HEK293 (cell line): ENCODE results near the gene PHKA2.

ENCODE experiments used
- ATF2 ChIP-seq: fragments of 450-650 bp; formaldehyde crosslinking; IDR thresholded peaks from 2 replicates; pipeline ENCODE4 v1.5.1; 2016; ENCODE audit warnings: missing biosample characterization, missing genetic modification characterization, low read depth
- HOXA7 ChIP-seq: sonication (generic); formaldehyde crosslinking; IDR thresholded peaks from 2 replicates; pipeline ENCODE4 v1.8.1; 2022; ENCODE audit warnings: missing genetic modification reagents, borderline replicate concordance
- KLF16 ChIP-seq: fragments of 450-650 bp; formaldehyde crosslinking; IDR thresholded peaks from 2 replicates; pipeline ENCODE4 v1.5.1; 2017; ENCODE audit warnings: missing biosample characterization, missing genetic modification characterization
- MYNN ChIP-seq: fragments of 450-650 bp; formaldehyde crosslinking; IDR thresholded peaks from 2 replicates; pipeline ENCODE4 v1.5.1; 2016; ENCODE audit warnings: missing biosample characterization, missing genetic modification characterization, borderline replicate concordance
- OSR2 ChIP-seq: fragments of 450-650 bp; formaldehyde crosslinking; IDR thresholded peaks from 2 replicates; pipeline ENCODE4 v1.5.1; 2016; ENCODE audit warnings: missing biosample characterization, missing genetic modification characterization
- REPIN1 ChIP-seq: fragments of 450-650 bp; formaldehyde crosslinking; IDR thresholded peaks from 2 replicates; pipeline ENCODE4 v1.5.1; 2017; ENCODE audit warnings: missing biosample characterization, missing genetic modification characterization, low read depth
- SCRT1 ChIP-seq: fragments of 450-650 bp; formaldehyde crosslinking; IDR thresholded peaks from 2 replicates; pipeline ENCODE4 v1.5.1; 2016; ENCODE audit warnings: missing biosample characterization, missing genetic modification characterization, borderline replicate concordance
- SP2 ChIP-seq: fragments of 450-650 bp; formaldehyde crosslinking; IDR thresholded peaks from 2 replicates; pipeline ENCODE4 v1.5.1; 2016; ENCODE audit warnings: missing biosample characterization, missing genetic modification characterization
- TCF7L2 ChIP-seq: IDR thresholded peaks from 2 replicates; pipeline ENCODE4 v1.6.1; 2011; ENCODE audit warnings: low read depth, mild to moderate bottlenecking, inconsistent platforms, low read length, moderate library complexity, borderline replicate concordance
- ZBTB6 ChIP-seq: fragments of 450-650 bp; formaldehyde crosslinking; IDR thresholded peaks from 2 replicates; pipeline ENCODE4 v1.5.1; 2017; ENCODE audit warnings: missing biosample characterization, missing genetic modification characterization
- ZFP3 ChIP-seq: fragments of 450-650 bp; formaldehyde crosslinking; IDR thresholded peaks from 2 replicates; pipeline ENCODE4 v1.5.1; 2016; ENCODE audit warnings: low read depth, missing biosample characterization, missing genetic modification characterization
- ZFP37 ChIP-seq: fragments of 450-650 bp; formaldehyde crosslinking; IDR thresholded peaks from 2 replicates; pipeline ENCODE4 v1.5.1; 2016; ENCODE audit warnings: missing biosample characterization, missing genetic modification characterization
- ZNF112 ChIP-seq: fragments of 450-650 bp; formaldehyde crosslinking; IDR thresholded peaks from 2 replicates; pipeline ENCODE4 v1.5.0; 2017; ENCODE audit warnings: missing biosample characterization, missing genetic modification characterization
- ZNF132 ChIP-seq: fragments of 450-650 bp; formaldehyde crosslinking; IDR thresholded peaks from 2 replicates; pipeline ENCODE4 v1.5.1; 2017; ENCODE audit warnings: missing biosample characterization, missing genetic modification characterization, borderline replicate concordance
- ZNF133 ChIP-seq: fragments of 450-650 bp; formaldehyde crosslinking; IDR thresholded peaks from 2 replicates; pipeline ENCODE4 v1.5.1; 2016; ENCODE audit warnings: missing biosample characterization, missing genetic modification characterization
- ZNF169 ChIP-seq: fragments of 450-650 bp; formaldehyde crosslinking; IDR thresholded peaks from 2 replicates; pipeline ENCODE4 v1.5.1; 2016; ENCODE audit warnings: missing biosample characterization, missing genetic modification characterization
- ZNF202 ChIP-seq: fragments of 450-650 bp; formaldehyde crosslinking; IDR thresholded peaks from 2 replicates; pipeline ENCODE4 v1.5.1; 2016; ENCODE audit warnings: missing biosample characterization, missing genetic modification characterization, borderline replicate concordance
- ZNF354C ChIP-seq: fragments of 450-650 bp; formaldehyde crosslinking; IDR thresholded peaks from 2 replicates; pipeline ENCODE4 v1.5.1; 2016; ENCODE audit warnings: missing biosample characterization, missing genetic modification characterization, low read depth, borderline replicate concordance
- ZNF362 ChIP-seq: fragments of 450-650 bp; formaldehyde crosslinking; IDR thresholded peaks from 2 replicates; pipeline ENCODE4 v1.5.1; 2016; ENCODE audit warnings: missing biosample characterization, missing genetic modification characterization
- ZNF473 ChIP-seq: fragments of 450-650 bp; formaldehyde crosslinking; IDR thresholded peaks from 2 replicates; pipeline ENCODE4 v1.5.1; 2017; ENCODE audit warnings: missing biosample characterization, missing genetic modification characterization
- ZNF513 ChIP-seq: fragments of 450-650 bp; IDR thresholded peaks from 2 replicates; pipeline ENCODE4 v1.5.1; 2018; ENCODE audit warnings: missing biosample characterization, missing genetic modification characterization
- ZNF548 ChIP-seq: fragments of 450-650 bp; formaldehyde crosslinking; IDR thresholded peaks from 2 replicates; pipeline ENCODE4 v1.5.1; 2016; ENCODE audit warnings: missing biosample characterization, missing genetic modification characterization
- ZNF549 ChIP-seq: fragments of 450-650 bp; IDR thresholded peaks from 2 replicates; pipeline ENCODE4 v1.5.1; 2018; ENCODE audit warnings: missing biosample characterization, missing genetic modification characterization, mild to moderate bottlenecking, inconsistent platforms, moderate library complexity
- ZNF600 ChIP-seq: fragments of 450-650 bp; formaldehyde crosslinking; IDR thresholded peaks from 2 replicates; pipeline ENCODE4 v1.5.1; 2016; ENCODE audit warnings: missing biosample characterization, missing genetic modification characterization
- ZNF610 ChIP-seq: fragments of 450-650 bp; formaldehyde crosslinking; IDR thresholded peaks from 2 replicates; pipeline ENCODE4 v1.5.1; 2016; ENCODE audit warnings: missing biosample characterization, missing genetic modification characterization, borderline replicate concordance
- ZNF621 ChIP-seq: fragments of 450-650 bp; formaldehyde crosslinking; IDR thresholded peaks from 2 replicates; pipeline ENCODE4 v1.5.1; 2017; ENCODE audit warnings: missing biosample characterization, missing genetic modification characterization
- ZNF645 ChIP-seq: fragments of 450-650 bp; formaldehyde crosslinking; IDR thresholded peaks from 2 replicates; pipeline ENCODE4; 2016; ENCODE audit warnings: missing biosample characterization, missing genetic modification characterization
- ZNF660 ChIP-seq: fragments of 450-650 bp; IDR thresholded peaks from 2 replicates; pipeline ENCODE4 v1.5.1; 2018; ENCODE audit warnings: missing biosample characterization, mild to moderate bottlenecking, missing genetic modification characterization
- ZNF670 ChIP-seq: fragments of 450-650 bp; formaldehyde crosslinking; IDR thresholded peaks from 2 replicates; pipeline ENCODE4 v1.5.1; 2016; ENCODE audit warnings: missing biosample characterization, missing genetic modification characterization, low read depth
- ZNF701 ChIP-seq: fragments of 450-650 bp; formaldehyde crosslinking; IDR thresholded peaks from 2 replicates; pipeline ENCODE4 v1.5.1; 2016; ENCODE audit warnings: missing biosample characterization, missing genetic modification characterization
- ZNF704 ChIP-seq: fragments of 450-650 bp; formaldehyde crosslinking; IDR thresholded peaks from 2 replicates; pipeline ENCODE4 v1.5.1; 2016; ENCODE audit warnings: missing biosample characterization, missing genetic modification characterization
- ZNF747 ChIP-seq: fragments of 450-650 bp; formaldehyde crosslinking; IDR thresholded peaks from 2 replicates; pipeline ENCODE4 v1.5.1; 2016; ENCODE audit warnings: missing biosample characterization, missing genetic modification characterization
- ZNF76 ChIP-seq: fragments of 450-650 bp; formaldehyde crosslinking; IDR thresholded peaks from 2 replicates; pipeline ENCODE4; 2016; ENCODE audit warnings: low read depth, missing biosample characterization, missing genetic modification characterization, borderline replicate concordance
- ZSCAN16 ChIP-seq: fragments of 450-650 bp; formaldehyde crosslinking; IDR thresholded peaks from 2 replicates; pipeline ENCODE4 v1.5.1; 2016; ENCODE audit warnings: missing biosample characterization, missing genetic modification characterization

Gene PHKA2

GRCh38 chrX:18938710-18939109 lies 45.2 kb downstream of the PHKA2 start (continued):
- peak; percentile 18; the same call in 1 of the 2 replicates for TF ChIP-seq SP2 (tag by site-specific recombination)
- TF ChIP-seq ZNF704 (tag by site-specific recombination), result no peak
- TF ChIP-seq ZNF747 (tag by site-specific recombination), result no peak
- TF ChIP-seq ZNF701 (tag by site-specific recombination), result no peak
- no peak for TF ChIP-seq ZNF645 (tag by site-specific recombination)
- no peak for TF ChIP-seq SCRT1 (tag by site-specific recombination)
- TF ChIP-seq KLF16 (tag by site-specific recombination), result no peak
- TF ChIP-seq ZBTB6 (tag by site-specific recombination), result no peak
- no peak for TF ChIP-seq ZNF362 (tag by site-specific recombination)
- peak; percentile 86 for TF ChIP-seq ZNF660
- TF ChIP-seq ZSCAN16 (tag by site-specific recombination), result no peak
- no peak for TF ChIP-seq ZNF473 (tag by site-specific recombination)
- TF ChIP-seq ZNF600 (tag by site-specific recombination), result no peak
- TF ChIP-seq ATF2 (tag by site-specific recombination), result peak; percentile 89
- TF ChIP-seq ZNF202 (tag by site-specific recombination), result no peak
- TF ChIP-seq ZNF112, result no peak
- TF ChIP-seq ZNF133 (tag by site-specific recombination), result no peak
- TF ChIP-seq ZFP37, result no peak
- no peak for TF ChIP-seq ZNF132 (tag by site-specific recombination)
- TF ChIP-seq HOXA7 (CRISPR knock-in tag), result no peak
- TF ChIP-seq ZNF76, result peak; percentile 67; the same call in 1 of the 2 replicates
- 0 out of 2 replicates have a peak, but pooled peaks have one; percentile 29 for TF ChIP-seq MYNN
- no peak for TF ChIP-seq ZNF670 (tag by site-specific recombination)
- TF ChIP-seq OSR2 (tag by site-specific recombination), result peak; percentile 99
- no peak for TF ChIP-seq ZNF169 (tag by site-specific recombination)
- no peak; the same call in none of the 2 replicates for TF ChIP-seq ZNF610 (tag by site-specific recombination)
- no peak for TF ChIP-seq ZNF549 (tag by site-specific recombination)
- no peak for TF ChIP-seq ZNF548 (tag by site-specific recombination)
- TF ChIP-seq ZNF621 (tag by site-specific recombination), result no peak
- no peak for TF ChIP-seq ZNF513 (tag by site-specific recombination)
- TF ChIP-seq ZNF354C (tag by site-specific recombination), result no peak
- peak; percentile 97 for TF ChIP-seq TCF7L2
- no peak for TF ChIP-seq REPIN1 (tag by site-specific recombination)
- no peak for TF ChIP-seq ZFP3 (tag by site-specific recombination)
